ENCODE measurements around the gene NEO1. TPM values are rescaled to one million over a fixed set of nuclear protein-coding genes. Genes with fewer than 3 reads are reported as not detected.

Gene NEO1
- polyA plus RNA-seq, 1 of the 3 experiments (the other 2 are of a cell fraction) = 13.1 TPM

DNA sequence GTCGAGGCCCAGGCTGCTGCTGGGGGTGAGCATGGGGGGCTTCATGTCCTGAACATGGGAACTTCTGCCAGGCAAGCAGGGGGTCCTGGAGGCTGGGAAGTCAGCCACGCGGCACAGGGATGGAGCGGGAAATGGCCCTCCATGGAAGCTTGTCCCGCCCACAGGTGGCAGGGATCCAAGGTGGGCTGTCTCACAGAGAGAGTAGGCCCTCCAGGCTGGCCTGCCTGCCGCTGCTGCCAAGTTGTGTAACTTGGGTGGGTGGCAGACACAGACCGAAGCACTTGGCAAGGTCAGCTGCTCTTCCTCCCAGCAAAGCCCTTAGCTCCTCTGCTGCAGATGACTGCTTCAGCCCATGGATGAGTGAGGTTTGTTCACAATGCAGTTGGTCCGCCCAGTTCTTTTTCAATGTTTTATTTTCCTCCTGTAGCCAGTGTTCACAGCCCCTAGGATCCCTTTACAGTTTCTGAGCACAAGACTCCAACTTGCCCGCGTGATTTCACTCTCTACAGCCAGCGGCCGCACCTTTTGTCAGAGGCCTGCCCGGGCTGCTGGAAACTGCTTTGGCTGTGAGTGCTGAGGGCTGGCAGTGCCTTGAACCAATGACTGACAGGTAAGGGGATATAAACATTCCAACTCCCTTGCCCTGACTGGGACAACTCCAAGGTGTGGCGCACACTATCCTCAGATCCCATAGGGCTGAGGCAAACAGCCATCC is 289.8 kb downstream of the NEO1 start:
- Histone ChIP-seq H3K27ac (ENCODE audit: low read depth in 2 of 2, low read length in 1 of 2) (no peak overlapping the region), H3K27me3 (ENCODE audit: insufficient read depth) (no peaks in the 10 kb centered on the region; the same call in 1 of the 2 replicates), H3K36me3 (replicated peaks in 1 of 2; ENCODE audit: control insufficient read depth in 1 of 2, insufficient read depth in 2 of 2, low read length in 1 of 2) (no peaks in the 10 kb centered on the region), H3K9me3 (no peaks in the 10 kb centered on the region), H2AFZ (ENCODE audit: low read depth) (no peak overlapping the region), H3K4me1 (ENCODE audit: control insufficient read depth in 1 of 2, insufficient read depth in 2 of 2, low read depth in 1 of 2, low read length in 1 of 2) (peaks cover 0 to 3% of the 10 kb centered on the region in 2 experiments; a peak in 1 of 4 replicates), H3K9ac (no peak overlapping the region), H3K9me2 (no peaks in the 10 kb centered on the region), H3K4me2 (no peak overlapping the region), H3K79me2 (ENCODE audit: insufficient read depth) (no peaks in the 10 kb centered on the region), H3K4me3 (ENCODE audit: low read depth in 2 of 2, low read length in 1 of 2) (no peak overlapping the region), H4K20me1 (ENCODE audit: insufficient read depth) (no peaks in the 10 kb centered on the region), H3F3A (replicated peaks; ENCODE audit: insufficient read depth) (no peaks in the 10 kb centered on the region)
- DNase-seq = peak; percentile 61
- ChIA-PET POLR2A (no interaction called here), CTCF (interaction anchor here (0.8 kb wide), 1 partner anchor 363 kb away, joined by 3 read pairs; no protein-coding TSS in a partner anchor)
- TF ChIP-seq NFIC (IDR thresholded peaks at IDR 0.05; ENCODE audit: borderline replicate concordance) (no peak), JUND (IDR thresholded peaks at IDR 0.05) (no peak), RAD21 (IDR thresholded peaks at IDR 0.05; ENCODE audit: low read length) (no peak), USF1 (IDR thresholded peaks at IDR 0.05; ENCODE audit: borderline replicate concordance, low read depth) (no peak), POLR2AphosphoS5 (IDR thresholded peaks at IDR 0.05; ENCODE audit: low read depth, low read length) (no peak), NRF1 (IDR thresholded peaks at IDR 0.05; ENCODE audit: low read depth, low read length) (no peak), TAF1 (IDR thresholded peaks at IDR 0.05; ENCODE audit: borderline replicate concordance, low read depth, low read length) (no peak), YY1 (IDR thresholded peaks at IDR 0.05; ENCODE audit: low read depth) (no peak), ZBTB33 (IDR thresholded peaks at IDR 0.05; ENCODE audit: borderline replicate concordance, low read depth) (no peak), CHD2 (IDR thresholded peaks at IDR 0.05; ENCODE audit: low read length, partially characterized antibody) (no peak), EP300 (IDR thresholded peaks at IDR 0.05; ENCODE audit: borderline replicate concordance in 1 of 2, low read depth in 1 of 2, low read length in 1 of 2) (no peak), SMC3 (IDR thresholded peaks at IDR 0.05; ENCODE audit: low read depth, low read length) (no peak), CTCF (IDR thresholded peaks at IDR 0.05) (no peak), TEAD4 (IDR thresholded peaks at IDR 0.05; ENCODE audit: borderline replicate concordance, insufficient read depth) (no peak), RCOR1 (IDR thresholded peaks at IDR 0.05; ENCODE audit: low read length) (no peak), FOXM1 (IDR thresholded peaks at IDR 0.05; ENCODE audit: low read depth) (no peak), GATA2 (CRISPR knock-in tag; IDR thresholded peaks at IDR 0.05) (no peak), MXI1 (IDR thresholded peaks at IDR 0.05; ENCODE audit: low read depth, low read length) (no peak)
- TF ChIP-seq, protein P1, sequence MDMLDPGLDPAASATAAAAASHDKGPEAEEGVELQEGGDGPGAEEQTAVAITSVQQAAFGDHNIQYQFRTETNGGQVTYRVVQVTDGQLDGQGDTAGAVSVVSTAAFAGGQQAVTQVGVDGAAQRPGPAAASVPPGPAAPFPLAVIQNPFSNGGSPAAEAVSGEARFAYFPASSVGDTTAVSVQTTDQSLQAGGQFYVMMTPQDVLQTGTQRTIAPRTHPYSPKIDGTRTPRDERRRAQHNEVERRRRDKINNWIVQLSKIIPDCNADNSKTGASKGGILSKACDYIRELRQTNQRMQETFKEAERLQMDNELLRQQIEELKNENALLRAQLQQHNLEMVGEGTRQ (IDR thresholded peaks at IDR 0.05; ENCODE audit: borderline replicate concordance, low read depth, low read length) = no peak
- TF ChIP-seq, protein P2, sequence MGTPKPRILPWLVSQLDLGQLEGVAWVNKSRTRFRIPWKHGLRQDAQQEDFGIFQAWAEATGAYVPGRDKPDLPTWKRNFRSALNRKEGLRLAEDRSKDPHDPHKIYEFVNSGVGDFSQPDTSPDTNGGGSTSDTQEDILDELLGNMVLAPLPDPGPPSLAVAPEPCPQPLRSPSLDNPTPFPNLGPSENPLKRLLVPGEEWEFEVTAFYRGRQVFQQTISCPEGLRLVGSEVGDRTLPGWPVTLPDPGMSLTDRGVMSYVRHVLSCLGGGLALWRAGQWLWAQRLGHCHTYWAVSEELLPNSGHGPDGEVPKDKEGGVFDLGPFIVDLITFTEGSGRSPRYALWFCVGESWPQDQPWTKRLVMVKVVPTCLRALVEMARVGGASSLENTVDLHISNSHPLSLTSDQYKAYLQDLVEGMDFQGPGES (IDR thresholded peaks at IDR 0.05; ENCODE audit: low read depth, low read length) = no peak
- 66% methylated on average over 10 of the region's 14 CpGs for WGBS (ENCODE audit: low lambda C conversion rate)
